NB4 (cell line): ENCODE measurements around the gene PODN.

ENCODE experiments used
- DNase-seq: peaks from one replicate; pipeline ENCODE4 v3.0.0; 2010; ENCODE audit warnings: low read depth
- H3K4me3 ChIP-seq: one replicate; pipeline ENCODE4 v1.5.1; 2011; ENCODE audit warnings: mild to moderate bottlenecking, low read depth, low read length, moderate library complexity
- MYC ChIP-seq: IDR thresholded peaks from 2 replicates; pipeline ENCODE4 v1.6.1; 2011; ENCODE audit warnings: low read depth, low read length
- POLR2A ChIP-seq: IDR thresholded peaks from 2 replicates; pipeline ENCODE4 v1.6.1; 2011; ENCODE audit warnings: mild to moderate bottlenecking; ENCODE audit not compliant: insufficient read length; ENCODE audit errors: extremely low read depth
- TF ChIP-seq, protein P1 (sequence below): IDR thresholded peaks from 2 replicates; pipeline ENCODE4 v1.6.1; 2011; ENCODE audit warnings: low read depth, low read length
- TF ChIP-seq, protein P2 (sequence below): IDR thresholded peaks from one replicate; pipeline ENCODE4 v1.5.1; 2012; ENCODE audit warnings: low read depth, low read length

PODN gene, protein sequence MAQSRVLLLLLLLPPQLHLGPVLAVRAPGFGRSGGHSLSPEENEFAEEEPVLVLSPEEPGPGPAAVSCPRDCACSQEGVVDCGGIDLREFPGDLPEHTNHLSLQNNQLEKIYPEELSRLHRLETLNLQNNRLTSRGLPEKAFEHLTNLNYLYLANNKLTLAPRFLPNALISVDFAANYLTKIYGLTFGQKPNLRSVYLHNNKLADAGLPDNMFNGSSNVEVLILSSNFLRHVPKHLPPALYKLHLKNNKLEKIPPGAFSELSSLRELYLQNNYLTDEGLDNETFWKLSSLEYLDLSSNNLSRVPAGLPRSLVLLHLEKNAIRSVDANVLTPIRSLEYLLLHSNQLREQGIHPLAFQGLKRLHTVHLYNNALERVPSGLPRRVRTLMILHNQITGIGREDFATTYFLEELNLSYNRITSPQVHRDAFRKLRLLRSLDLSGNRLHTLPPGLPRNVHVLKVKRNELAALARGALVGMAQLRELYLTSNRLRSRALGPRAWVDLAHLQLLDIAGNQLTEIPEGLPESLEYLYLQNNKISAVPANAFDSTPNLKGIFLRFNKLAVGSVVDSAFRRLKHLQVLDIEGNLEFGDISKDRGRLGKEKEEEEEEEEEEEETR

DNA sequence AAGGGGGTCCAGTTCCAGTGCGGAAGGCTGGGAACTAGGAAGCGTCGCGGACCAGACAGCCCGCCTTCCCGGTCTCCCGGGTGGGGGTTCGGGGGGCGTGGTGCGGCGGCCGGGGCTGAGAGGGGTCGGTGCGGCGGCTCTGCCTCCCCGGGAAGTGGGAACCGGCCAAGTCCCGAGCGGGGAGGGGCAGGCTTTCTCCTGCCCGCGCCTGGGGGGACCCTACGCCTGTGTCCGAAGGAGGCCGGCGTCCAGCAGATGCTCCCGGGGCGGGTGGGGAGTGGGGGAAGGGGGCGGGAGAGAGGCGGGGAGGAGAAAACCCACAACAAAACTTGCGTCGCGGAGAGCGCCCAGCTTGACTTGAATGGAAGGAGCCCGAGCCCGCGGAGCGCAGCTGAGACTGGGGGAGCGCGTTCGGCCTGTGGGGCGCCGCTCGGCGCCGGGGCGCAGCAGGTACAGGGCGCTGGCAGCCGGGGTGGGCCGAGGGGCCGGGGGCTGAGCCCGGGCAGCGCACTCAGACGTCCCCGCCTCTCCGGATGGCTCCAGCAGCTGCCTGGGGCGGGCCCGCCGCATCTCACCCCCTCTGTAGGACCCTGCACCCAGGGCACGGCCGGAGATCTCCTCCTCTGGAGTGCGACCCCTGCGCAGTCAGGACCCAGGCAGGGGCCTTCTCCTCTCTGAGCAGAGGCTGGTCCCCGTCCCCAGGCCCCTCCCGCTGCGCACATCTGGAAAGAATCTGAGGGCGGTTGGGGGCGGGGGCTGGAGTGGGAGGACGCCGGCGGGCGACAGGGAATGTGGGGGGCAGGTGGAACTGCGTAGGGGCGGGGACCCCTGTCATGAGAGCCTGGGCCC, at the start of gene PODN:
TSS of gene PODN (plus strand) at position 355 of the 849 bp plus-strand sequence. CDS start 7,643 bp downstream, outside the sequence.
- H3K4me3 ChIP-seq: no peak within 1 kb of the TSS
- TF ChIP-seq MYC (no peak), POLR2A (no peak)
- TF ChIP-seq, protein P1, sequence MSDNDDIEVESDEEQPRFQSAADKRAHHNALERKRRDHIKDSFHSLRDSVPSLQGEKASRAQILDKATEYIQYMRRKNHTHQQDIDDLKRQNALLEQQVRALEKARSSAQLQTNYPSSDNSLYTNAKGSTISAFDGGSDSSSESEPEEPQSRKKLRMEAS: no peak
- TF ChIP-seq, protein P2, sequence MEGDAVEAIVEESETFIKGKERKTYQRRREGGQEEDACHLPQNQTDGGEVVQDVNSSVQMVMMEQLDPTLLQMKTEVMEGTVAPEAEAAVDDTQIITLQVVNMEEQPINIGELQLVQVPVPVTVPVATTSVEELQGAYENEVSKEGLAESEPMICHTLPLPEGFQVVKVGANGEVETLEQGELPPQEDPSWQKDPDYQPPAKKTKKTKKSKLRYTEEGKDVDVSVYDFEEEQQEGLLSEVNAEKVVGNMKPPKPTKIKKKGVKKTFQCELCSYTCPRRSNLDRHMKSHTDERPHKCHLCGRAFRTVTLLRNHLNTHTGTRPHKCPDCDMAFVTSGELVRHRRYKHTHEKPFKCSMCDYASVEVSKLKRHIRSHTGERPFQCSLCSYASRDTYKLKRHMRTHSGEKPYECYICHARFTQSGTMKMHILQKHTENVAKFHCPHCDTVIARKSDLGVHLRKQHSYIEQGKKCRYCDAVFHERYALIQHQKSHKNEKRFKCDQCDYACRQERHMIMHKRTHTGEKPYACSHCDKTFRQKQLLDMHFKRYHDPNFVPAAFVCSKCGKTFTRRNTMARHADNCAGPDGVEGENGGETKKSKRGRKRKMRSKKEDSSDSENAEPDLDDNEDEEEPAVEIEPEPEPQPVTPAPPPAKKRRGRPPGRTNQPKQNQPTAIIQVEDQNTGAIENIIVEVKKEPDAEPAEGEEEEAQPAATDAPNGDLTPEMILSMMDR: no peak
- no peak for DNase-seq

GRCh38 chr1:53014791-53015507, 47.1 kb upstream of the PODN start:
- TF ChIP-seq MYC: peak; percentile 75
- peak; percentile 49 for TF ChIP-seq POLR2A
- TF ChIP-seq, protein P2: no peak
- TF ChIP-seq, protein P1: peak; percentile 36; the same call in 1 of the 2 replicates
- DNase-seq: peak; percentile 92
- H3K4me3 ChIP-seq: peak overlapping the region; percentile 98

- H3K4me3 ChIP-seq: peak overlapping the region; percentile 98
- DNase-seq: no peak
- TF ChIP-seq POLR2A (no peak), MYC (no peak)
- TF ChIP-seq, protein P2: no peak
- TF ChIP-seq, protein P1: no peak
Observed at GRCh38 chr1:53015508-53015860, 46.5 kb upstream of the PODN start.

DNA sequence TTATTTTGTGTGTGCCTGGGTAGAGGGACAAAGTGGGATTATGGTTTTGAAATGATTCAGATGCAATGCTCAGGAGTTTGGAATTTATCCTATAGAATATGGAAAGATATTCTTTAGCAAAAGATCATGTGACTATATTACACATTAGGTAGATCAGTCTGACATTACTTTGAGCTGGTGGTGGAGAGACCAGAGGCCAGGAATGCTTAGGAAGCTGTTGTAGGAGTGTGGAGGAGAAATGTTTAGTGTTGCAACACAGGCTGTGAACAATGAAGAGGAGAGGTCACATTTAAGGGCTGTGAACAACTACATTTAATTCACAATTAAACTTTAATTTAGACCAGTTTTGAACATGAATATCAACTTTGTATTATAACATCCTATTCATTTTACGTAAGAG, 45.3 kb upstream of the PODN start:
- TF ChIP-seq, protein P1: no peak
- TF ChIP-seq, protein P2: no peak
- TF ChIP-seq POLR2A (no peak), MYC (no peak)
- H3K4me3 ChIP-seq: peak overlapping the region; percentile 2
- DNase-seq: no peak

DNA sequence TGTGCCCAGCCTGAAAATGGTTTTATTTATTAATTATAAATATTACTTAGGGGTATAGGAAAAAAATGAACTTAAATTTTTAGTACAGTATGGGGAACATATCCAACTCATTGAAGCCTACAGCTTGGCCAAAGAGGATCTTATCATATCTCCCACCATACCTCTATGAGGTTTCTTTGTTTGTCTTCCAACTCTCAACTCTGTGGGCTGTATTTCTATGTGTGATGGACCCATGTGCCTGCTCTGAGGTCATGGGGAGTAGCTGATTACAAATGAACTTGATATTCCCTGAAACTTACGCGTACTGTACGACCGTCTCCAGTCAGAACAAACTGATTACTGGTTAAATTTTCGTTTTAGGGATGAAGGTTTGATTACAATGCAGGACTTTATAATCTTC, 41.4 kb upstream of the PODN start:
- no peak overlapping the region for H3K4me3 ChIP-seq
- no peak for TF ChIP-seq POLR2A
- TF ChIP-seq, protein P1: no peak
- DNase-seq: no peak
